ENCODE data around the gene OR5B12. TPM values are rescaled to one million over a fixed set of nuclear protein-coding genes. Genes with fewer than 3 reads are reported as not detected.

Gene OR5B12
- total RNA-seq, 1 donor from 2014 or later: not detected

- TF ChIP-seq, protein P1, sequence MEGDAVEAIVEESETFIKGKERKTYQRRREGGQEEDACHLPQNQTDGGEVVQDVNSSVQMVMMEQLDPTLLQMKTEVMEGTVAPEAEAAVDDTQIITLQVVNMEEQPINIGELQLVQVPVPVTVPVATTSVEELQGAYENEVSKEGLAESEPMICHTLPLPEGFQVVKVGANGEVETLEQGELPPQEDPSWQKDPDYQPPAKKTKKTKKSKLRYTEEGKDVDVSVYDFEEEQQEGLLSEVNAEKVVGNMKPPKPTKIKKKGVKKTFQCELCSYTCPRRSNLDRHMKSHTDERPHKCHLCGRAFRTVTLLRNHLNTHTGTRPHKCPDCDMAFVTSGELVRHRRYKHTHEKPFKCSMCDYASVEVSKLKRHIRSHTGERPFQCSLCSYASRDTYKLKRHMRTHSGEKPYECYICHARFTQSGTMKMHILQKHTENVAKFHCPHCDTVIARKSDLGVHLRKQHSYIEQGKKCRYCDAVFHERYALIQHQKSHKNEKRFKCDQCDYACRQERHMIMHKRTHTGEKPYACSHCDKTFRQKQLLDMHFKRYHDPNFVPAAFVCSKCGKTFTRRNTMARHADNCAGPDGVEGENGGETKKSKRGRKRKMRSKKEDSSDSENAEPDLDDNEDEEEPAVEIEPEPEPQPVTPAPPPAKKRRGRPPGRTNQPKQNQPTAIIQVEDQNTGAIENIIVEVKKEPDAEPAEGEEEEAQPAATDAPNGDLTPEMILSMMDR (IDR thresholded peaks at IDR 0.05; ENCODE audit: unreplicated experiment): no peak
Observed at GRCh38 chr11:58438486-58438885, 3.5 kb downstream of the OR5B12 start.

GRCh38 chr11:58434217-58434616 is 7.8 kb downstream of the OR5B12 start:
- H3K27me3 Mint-ChIP-seq: no peaks in the 10 kb centered on the region
- no peaks in the 10 kb centered on the region for H3K36me3 Mint-ChIP-seq (ENCODE audit: insufficient read depth)
- DNase-seq (ENCODE audit: low spot score, unreplicated experiment): no peak
- H3K27ac Mint-ChIP-seq: no peak overlapping the region
- no peaks in the 10 kb centered on the region for H3K4me1 Mint-ChIP-seq (ENCODE audit: low read depth)
- H3K4me3 Mint-ChIP-seq (ENCODE audit: low read depth): no peak overlapping the region
- peaks cover 9% of the 10 kb centered on the region for H3K9me3 Mint-ChIP-seq (ENCODE audit: low read depth)
- TF ChIP-seq, protein P1 (IDR thresholded peaks at IDR 0.05; ENCODE audit: unreplicated experiment): no peak

More at GRCh38 chr11:58438486-58438885, 3.5 kb downstream of the OR5B12 start:
- peaks cover 7% of the 10 kb centered on the region for H3K9me3 Mint-ChIP-seq (ENCODE audit: low read depth)
- H3K27me3 Mint-ChIP-seq: no peaks in the 10 kb centered on the region
- no peak for DNase-seq (ENCODE audit: low spot score, unreplicated experiment)
- no peaks in the 10 kb centered on the region for H3K4me1 Mint-ChIP-seq (ENCODE audit: low read depth)
- H3K4me3 Mint-ChIP-seq (ENCODE audit: low read depth): no peak overlapping the region
- H3K36me3 Mint-ChIP-seq (ENCODE audit: insufficient read depth): no peaks in the 10 kb centered on the region
- no peak overlapping the region for H3K27ac Mint-ChIP-seq

- Mint-ChIP-seq H3K27ac (no peak overlapping the region), H3K4me1 (ENCODE audit: low read depth) (no peaks in the 10 kb centered on the region)
Observed at GRCh38 chr11:58433638-58434203, 8.3 kb downstream of the OR5B12 start.

DNA sequence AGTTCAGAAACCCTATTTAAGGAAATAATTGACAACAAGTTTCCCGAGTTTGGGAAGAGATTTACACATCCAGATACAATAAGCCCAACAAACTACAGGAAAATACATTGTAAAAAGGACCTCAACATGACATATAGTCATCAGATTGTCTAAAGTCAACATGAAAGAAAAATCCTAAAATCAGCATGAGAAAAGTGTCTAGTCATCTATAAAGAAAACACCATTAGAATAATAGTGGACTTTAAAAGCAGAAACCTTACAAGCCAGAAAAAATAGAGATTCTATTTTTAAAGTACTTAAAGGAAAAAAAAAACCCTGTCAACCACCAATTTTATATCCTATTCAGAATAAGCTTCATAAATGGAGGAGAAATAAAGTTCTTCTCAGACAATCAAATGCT is 12.8 kb downstream of the OR5B12 start:
- no peak for DNase-seq (ENCODE audit: low spot score, unreplicated experiment)
- Mint-ChIP-seq H3K9me3 (ENCODE audit: low read depth) (peaks cover 7% of the 10 kb centered on the region), H3K27ac (no peak overlapping the region), H3K36me3 (ENCODE audit: insufficient read depth) (no peaks in the 10 kb centered on the region), H3K27me3 (no peaks in the 10 kb centered on the region), H3K4me1 (ENCODE audit: low read depth) (no peaks in the 10 kb centered on the region), H3K4me3 (ENCODE audit: low read depth) (no peak overlapping the region)
- TF ChIP-seq, protein P1 (IDR thresholded peaks at IDR 0.05; ENCODE audit: unreplicated experiment): no peak

More at GRCh38 chr11:58433638-58434203, 8.3 kb downstream of the OR5B12 start:
- H3K36me3 Mint-ChIP-seq (ENCODE audit: insufficient read depth): no peaks in the 10 kb centered on the region
- no peaks in the 10 kb centered on the region for H3K27me3 Mint-ChIP-seq
- TF ChIP-seq, protein P1 (IDR thresholded peaks at IDR 0.05; ENCODE audit: unreplicated experiment): no peak
- no peak for DNase-seq (ENCODE audit: low spot score, unreplicated experiment)
- H3K4me3 Mint-ChIP-seq (ENCODE audit: low read depth): no peak overlapping the region
- H3K9me3 Mint-ChIP-seq (ENCODE audit: low read depth): peaks cover 14% of the 10 kb centered on the region

GRCh38 chr11:58428021-58428420 is 14.0 kb downstream of the OR5B12 start, which contains the start of gene OR5B2:
Gene OR5B2 (minus strand): TSS chr11:58428121. CDS start chr11:58423261, 4,860 bp downstream.
- DNase-seq (ENCODE audit: low spot score, unreplicated experiment): no peak
- no peaks in the 10 kb centered on the region for H3K27me3 Mint-ChIP-seq
- peaks cover 7% of the 10 kb centered on the region for H3K9me3 Mint-ChIP-seq (ENCODE audit: low read depth)
- H3K36me3 Mint-ChIP-seq (ENCODE audit: insufficient read depth): no peaks in the 10 kb centered on the region
- no peak within 1 kb of the TSS for H3K4me3 Mint-ChIP-seq (ENCODE audit: low read depth)
- no peaks in the 10 kb centered on the region for H3K4me1 Mint-ChIP-seq (ENCODE audit: low read depth)
- no peak within 1 kb of the TSS for H3K27ac Mint-ChIP-seq
- TF ChIP-seq, protein P1 (IDR thresholded peaks at IDR 0.05; ENCODE audit: unreplicated experiment): no peak
